IPS DF 6.9 (cell line): ENCODE data around the gene BCORL1.

ENCODE experiments used
- DNase-seq: peaks from one replicate; pipeline ENCODE4 v3.0.0-alpha.2; 2013; ENCODE audit warnings: low read depth, low spot score
- H3K27ac ChIP-seq: one replicate; pipeline ENCODE4 v1.5.1; 2013; ENCODE audit warnings: low read length, control low read depth
- H3K27me3 ChIP-seq: 2 replicates; pipeline ENCODE4 v1.6.1; 2013; ENCODE audit warnings: mild to moderate bottlenecking, low read length; ENCODE audit not compliant: control insufficient read depth, insufficient read depth
- H3K36me3 ChIP-seq: 2 replicates; pipeline ENCODE4 v1.6.1; 2013; ENCODE audit warnings: low read length; ENCODE audit not compliant: control insufficient read depth, insufficient read depth
- H3K4me1 ChIP-seq: 2 replicates; pipeline ENCODE4 v1.6.1; 2013; ENCODE audit warnings: low read length; ENCODE audit not compliant: control insufficient read depth, insufficient read depth
- H3K4me3 ChIP-seq: 2 replicates; pipeline ENCODE4 v1.5.1; 2013; ENCODE audit warnings: mild to moderate bottlenecking, low read length
- H3K9me3 ChIP-seq: 2 replicates; pipeline ENCODE4 v1.6.1; 2013; ENCODE audit warnings: low read length, inconsistent platforms; ENCODE audit not compliant: control insufficient read depth, insufficient read depth
- WGBS: extraction: QIAGEN DNeasy Blood & Tissue Kit; methylation state at CpG from one replicate; pipeline ENCODE4 v1.1.7; 2013; ENCODE audit warnings: mixed read lengths, missing lambda C conversion rate; ENCODE audit not compliant: insufficient read length, insufficient coverage; 5-methylcytosine and 5-hydroxymethylcytosine counted together

BCORL1 gene

DNA sequence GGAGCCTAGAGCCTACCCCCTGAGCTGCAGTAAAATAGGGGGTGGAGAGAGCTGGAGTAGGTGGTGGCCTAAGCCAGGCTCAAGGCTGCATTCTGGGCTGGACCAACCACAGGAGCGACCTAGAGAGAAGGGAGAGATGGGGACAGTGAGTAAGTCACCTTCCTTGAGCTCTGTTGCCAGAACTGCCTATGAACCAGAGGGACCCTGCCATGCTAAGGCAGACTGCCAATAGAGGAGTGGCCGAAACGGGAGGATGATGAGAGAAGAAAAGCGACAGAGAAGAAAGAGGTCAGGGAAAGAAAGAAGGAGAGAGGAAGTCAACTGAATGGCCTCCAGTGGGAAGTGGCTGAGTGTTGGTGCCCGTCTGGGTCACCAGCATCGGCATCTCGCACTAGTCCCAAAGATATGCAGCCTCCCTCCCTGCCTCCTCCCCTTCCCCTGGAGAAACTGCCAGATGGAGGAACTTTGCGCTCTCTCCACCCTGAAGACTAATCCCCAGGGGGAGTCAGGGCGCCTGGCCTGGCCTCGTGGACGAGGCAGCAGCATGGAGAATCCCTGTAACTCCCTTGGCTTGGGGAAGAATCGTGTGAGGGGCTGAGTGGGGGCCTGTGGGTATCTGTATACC lies 99.1 kb downstream of the BCORL1 start:
- no peak overlapping the region for H3K27ac ChIP-seq
- no peaks in the 10 kb centered on the region for H3K36me3 ChIP-seq
- no CpG with 5 or more reads among the region's 12 CpGs for WGBS
- H3K4me3 ChIP-seq, result no peak overlapping the region
- DNase-seq, result no peak
- H3K4me1 ChIP-seq, result peaks cover 9% of the 10 kb centered on the region
- no peaks in the 10 kb centered on the region for H3K27me3 ChIP-seq
- no peaks in the 10 kb centered on the region for H3K9me3 ChIP-seq

DNA sequence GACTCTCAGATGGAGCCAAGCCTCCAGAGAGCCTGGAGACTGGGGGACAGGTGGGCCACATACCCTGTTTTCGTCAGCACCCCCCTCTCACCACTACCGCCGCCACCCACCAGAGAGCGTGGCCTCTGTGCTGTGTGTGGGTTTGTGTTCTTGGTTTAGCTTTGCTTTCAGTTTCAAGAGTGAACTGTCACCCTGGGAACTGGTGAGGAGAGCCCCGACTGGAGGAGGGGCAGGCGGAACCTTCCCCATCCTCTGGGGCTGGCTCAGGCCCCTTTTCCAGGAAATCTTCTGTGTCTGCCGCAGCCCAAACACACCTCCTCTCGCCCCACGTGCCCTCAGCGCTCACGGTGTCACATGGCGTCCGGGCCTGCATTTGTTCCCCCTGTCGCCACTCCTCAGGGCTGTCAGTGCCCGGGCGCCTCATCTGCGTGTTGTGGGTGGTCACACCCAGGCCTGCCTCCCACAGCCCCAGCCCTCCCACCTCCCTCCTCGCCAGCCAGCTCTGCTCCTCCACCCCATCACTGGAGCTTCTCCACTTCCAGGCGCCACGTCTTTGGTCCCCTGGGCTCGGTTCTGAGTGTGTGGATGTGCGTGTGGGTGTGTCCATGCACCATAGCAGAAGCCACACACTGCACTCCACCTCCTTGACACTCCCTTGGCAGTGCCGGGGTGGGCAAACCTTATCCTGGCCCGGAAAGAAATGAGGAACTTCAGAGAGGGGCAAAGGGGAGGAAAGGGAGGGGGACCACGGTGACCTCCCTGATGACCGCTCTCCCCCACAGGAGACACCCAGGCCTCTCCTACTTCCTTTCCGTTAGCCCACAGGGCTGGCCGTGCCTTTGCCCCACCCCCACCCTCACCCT lies 100.0 kb downstream of the BCORL1 start:
- no peaks in the 10 kb centered on the region for H3K27me3 ChIP-seq
- no peak overlapping the region for H3K27ac ChIP-seq
- no CpG with 5 or more reads among the region's 28 CpGs for whole genome bisulfite sequencing
- no peaks in the 10 kb centered on the region for H3K9me3 ChIP-seq
- no peaks in the 10 kb centered on the region for H3K36me3 ChIP-seq
- peaks cover 9% of the 10 kb centered on the region for H3K4me1 ChIP-seq
- DNase-seq, result no peak
- H3K4me3 ChIP-seq, result no peak overlapping the region

DNA sequence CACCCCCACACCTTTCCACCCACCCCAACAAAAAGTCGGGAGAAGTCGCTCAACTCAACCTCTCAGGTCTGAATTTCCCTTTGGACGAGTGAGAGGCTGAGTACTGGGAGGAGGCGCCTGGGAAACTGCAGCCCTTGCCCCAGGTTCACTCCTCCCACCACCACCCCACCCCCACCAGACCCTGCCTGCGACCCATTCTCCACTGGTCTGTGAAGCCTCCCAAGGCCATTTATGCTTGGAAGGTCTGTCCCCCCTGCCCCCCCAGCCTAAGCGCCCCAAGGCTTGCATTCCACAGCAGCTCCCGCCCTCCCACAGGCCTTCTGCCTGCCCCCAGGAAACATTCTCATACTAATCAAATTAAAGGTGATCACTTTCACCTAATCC lies 100.7 kb downstream of the BCORL1 start:
- Histone ChIP-seq H3K4me3 (no peak overlapping the region), H3K36me3 (no peaks in the 10 kb centered on the region), H3K9me3 (no peaks in the 10 kb centered on the region), H3K4me1 (peaks cover 9% of the 10 kb centered on the region), H3K27me3 (no peaks in the 10 kb centered on the region), H3K27ac (no peak overlapping the region)
- DNase-seq, result no peak
- WGBS, result no CpG with 5 or more reads among the region's 7 CpGs

DNA sequence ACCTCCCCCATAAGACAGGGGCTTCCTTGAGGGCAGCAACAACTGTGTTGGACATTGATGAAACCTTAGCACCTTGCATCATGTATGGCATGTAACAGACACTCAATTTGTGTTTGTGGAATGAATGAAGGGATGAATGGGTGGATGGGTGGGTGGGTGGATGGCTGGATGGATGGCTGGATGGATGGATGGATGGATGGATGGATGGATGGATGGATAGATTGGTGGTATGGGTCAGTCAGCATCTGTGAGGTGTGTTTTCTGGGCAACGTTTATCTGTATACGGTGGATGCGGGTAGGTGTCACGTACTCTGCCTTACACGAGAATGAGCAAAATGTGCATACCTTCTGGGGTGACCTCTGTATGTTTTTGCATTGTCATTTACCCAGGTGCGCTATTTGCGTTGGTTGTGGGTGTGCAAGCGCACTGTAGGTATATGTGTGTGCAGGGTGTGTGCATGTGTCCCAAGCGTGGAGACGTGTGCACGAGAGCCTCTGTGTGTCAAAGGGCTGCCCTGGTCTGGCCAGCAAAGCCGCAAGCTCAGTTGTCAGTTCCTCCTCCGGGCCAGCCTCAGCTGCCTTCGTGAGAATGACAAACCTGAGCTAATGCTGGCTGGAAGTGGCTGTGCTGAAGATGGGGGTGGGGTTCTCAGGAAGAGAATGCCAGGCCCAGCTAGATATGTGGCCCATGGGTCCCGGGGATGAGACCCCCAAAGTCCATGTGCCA lies 101.4 kb downstream of the BCORL1 start:
- H3K36me3 ChIP-seq, result no peaks in the 10 kb centered on the region
- no peaks in the 10 kb centered on the region for H3K9me3 ChIP-seq
- H3K27ac ChIP-seq, result no peak overlapping the region
- H3K4me1 ChIP-seq, result peaks cover 9% of the 10 kb centered on the region
- whole genome bisulfite sequencing, result no CpG with 5 or more reads among the region's 15 CpGs
- no peaks in the 10 kb centered on the region for H3K27me3 ChIP-seq
- DNase-seq, result no peak
- H3K4me3 ChIP-seq, result no peak overlapping the region

DNA sequence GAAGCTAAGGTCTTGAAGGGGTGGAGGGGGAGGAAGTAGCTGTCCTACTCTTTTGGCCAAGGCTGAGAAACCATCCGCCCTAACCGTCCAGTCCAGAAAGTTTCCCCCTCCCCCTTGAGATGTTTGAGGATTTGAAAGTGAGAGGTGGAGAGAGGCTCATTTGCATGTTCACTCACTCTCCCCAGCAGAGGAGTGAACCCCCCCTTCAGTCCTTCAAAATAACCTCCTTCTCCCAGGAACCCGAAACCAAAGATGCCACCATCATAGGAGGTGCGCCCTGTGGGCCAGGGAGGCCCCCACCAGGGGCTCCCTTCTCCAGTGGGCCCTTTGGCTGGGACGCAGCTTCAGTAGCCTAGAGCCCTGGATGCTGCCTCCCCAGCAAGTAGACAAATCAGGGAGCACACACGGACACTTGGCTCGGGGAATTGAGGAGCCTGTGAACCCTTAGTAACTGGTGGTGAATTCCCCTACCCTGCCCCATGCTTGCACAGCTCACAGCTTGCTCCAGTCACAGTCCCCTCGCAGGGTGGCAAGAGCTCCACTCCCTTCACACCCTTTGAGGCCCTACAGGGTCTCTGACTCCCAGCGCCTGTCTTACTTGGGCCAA lies 102.3 kb downstream of the BCORL1 start:
- H3K36me3 ChIP-seq, result no peaks in the 10 kb centered on the region
- H3K4me1 ChIP-seq, result peaks cover 9% of the 10 kb centered on the region
- DNase-seq, result no peak
- WGBS, result no CpG with 5 or more reads among the region's 9 CpGs
- H3K9me3 ChIP-seq, result no peaks in the 10 kb centered on the region
- no peak overlapping the region for H3K4me3 ChIP-seq
- no peaks in the 10 kb centered on the region for H3K27me3 ChIP-seq
- H3K27ac ChIP-seq, result no peak overlapping the region

DNA sequence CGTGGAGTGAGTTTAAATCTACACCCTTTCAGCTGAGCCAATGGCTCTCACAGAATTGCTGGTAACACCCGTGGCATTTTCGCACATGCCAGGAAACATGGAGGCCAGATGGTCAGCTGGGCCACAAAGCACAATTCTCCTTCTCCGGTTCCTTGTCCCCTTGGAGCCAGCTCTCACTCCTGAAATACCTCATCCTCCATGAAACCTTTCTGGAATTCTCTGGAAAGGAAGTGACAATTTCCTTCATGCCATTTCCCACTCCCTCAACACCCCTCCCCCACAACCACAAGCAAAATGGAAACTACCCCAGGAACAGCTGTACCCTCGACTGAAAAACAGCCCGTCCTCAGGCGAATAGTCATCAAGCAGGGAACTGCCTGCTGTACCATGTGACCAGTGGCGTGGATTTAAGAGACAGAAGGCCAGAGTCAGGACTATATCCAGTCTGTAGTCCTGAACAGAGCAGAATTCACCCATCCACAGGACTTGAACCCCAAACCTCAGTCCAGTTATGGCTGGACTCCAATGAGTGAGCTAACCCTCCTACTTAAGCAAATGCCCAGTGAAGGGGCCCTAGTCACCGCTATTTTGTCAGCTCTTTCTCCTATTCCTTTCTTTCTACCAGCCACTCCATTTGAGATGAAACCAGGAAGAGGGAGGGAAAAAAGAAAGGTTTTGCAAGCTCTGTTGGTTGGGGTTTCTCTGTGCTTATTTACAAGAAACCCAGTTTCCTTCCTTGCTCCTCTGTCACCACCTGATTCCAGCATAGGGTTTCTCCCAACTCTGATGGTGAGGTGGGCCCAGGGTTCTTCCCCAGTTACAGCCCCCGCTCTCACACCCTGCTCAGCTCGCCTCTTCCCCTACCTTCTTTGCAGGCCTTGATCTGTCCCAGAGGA lies 103.4 kb downstream of the BCORL1 start:
- Histone ChIP-seq H3K9me3 (no peaks in the 10 kb centered on the region), H3K36me3 (no peaks in the 10 kb centered on the region), H3K27me3 (no peaks in the 10 kb centered on the region), H3K27ac (no peak overlapping the region), H3K4me3 (no peak overlapping the region), H3K4me1 (peaks cover 9% of the 10 kb centered on the region)
- no CpG with 5 or more reads among the region's 11 CpGs for WGBS
- DNase-seq, result no peak

DNA sequence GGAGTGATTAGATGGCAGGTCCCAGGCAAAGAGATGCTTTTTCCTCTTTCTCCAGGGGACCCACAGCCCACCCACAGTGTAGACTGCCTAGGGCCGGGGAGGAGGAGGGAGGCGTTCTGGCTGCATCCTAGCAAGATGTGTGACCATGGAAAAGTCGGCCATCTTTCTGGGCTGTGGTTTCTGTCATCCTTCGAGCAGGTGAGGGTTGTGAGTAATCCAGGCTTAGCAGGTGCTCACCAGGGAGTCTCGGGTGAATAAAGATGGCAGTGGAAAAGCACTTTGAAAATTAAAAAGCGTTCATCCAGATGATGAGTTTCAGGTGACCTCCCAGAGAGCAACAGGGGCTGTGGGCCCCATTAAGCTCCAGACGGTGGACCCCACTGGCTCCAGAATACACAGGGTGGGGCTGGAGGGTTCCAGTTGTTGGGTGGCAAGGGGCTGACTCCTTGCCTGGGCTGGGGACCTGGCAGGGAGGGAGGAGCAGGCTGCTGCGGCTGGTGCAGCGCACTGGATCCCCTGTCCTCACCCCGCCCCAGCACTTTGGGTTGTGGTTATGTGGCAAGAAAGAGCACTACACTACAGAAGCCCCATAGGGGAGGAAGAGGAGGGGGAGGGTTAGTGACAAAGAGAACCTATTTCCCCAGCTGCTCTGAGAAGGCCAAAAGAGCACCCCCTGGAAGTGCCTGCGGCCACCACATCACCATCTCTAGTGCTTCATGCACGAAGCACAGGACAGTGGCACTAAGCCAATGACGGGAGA lies 104.2 kb downstream of the BCORL1 start:
- Histone ChIP-seq H3K4me3 (no peak overlapping the region), H3K36me3 (no peaks in the 10 kb centered on the region), H3K4me1 (peaks cover 9% of the 10 kb centered on the region), H3K27ac (no peak overlapping the region), H3K9me3 (no peaks in the 10 kb centered on the region), H3K27me3 (no peaks in the 10 kb centered on the region)
- no CpG with 5 or more reads among the region's 13 CpGs for WGBS
- no peak for DNase-seq

DNA sequence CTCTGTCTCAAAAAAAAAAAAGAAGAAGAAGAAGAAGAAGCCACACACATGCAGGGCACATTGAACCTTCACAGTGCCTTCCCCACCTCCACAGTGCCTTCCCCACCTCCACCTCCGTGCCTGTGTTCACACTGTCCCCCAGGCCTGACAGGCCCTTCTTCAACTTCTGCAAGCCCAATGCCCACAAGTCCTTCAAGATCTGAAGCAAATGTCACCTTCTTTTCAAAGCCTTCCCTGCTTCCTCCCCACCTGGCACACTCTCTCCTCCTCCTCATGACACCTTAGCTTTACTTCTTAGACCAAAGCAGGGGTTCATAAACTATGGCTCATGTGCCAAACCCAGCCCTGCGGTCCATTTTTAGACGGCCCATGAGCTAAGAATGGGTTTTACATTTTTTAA lies 107.9 kb downstream of the BCORL1 start:
- Histone ChIP-seq H3K27me3 (no peaks in the 10 kb centered on the region), H3K4me3 (no peak overlapping the region), H3K27ac (no peak overlapping the region), H3K36me3 (no peaks in the 10 kb centered on the region), H3K4me1 (peaks cover 2% of the 10 kb centered on the region; the same call in 1 of the 2 replicates), H3K9me3 (no peaks in the 10 kb centered on the region)
- DNase-seq, result no peak
- no CpG with 5 or more reads among the region's 3 CpGs for WGBS

DNA sequence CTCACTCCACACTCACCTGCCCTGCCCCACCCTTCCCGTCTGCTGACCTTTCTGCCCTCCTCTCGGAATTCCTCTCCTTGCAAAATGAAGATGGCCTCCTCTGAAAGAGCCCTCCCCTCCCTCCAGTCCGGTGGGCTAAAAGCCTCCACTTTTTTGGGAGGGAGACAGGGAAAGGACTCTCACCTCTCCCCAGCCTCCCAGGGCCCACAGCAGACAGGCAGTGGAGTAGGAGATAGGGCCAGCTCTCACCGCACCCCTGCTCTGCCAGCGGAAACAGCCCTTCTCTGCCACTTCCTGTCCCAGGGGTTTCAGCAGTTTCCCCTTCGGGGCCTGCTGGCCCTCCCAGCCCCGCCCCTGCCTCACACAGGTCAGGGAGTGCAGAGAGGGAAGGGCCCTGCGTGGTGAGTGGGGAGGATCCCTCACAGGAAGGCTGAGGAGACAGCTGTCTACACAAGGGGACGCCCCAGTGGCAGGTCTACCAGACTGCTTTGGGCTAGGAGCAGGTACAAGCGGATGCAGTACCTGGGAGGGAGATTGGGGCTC lies 109.6 kb downstream of the BCORL1 start:
- Histone ChIP-seq H3K4me1 (no peaks in the 10 kb centered on the region), H3K27ac (no peak overlapping the region), H3K27me3 (no peaks in the 10 kb centered on the region), H3K4me3 (no peak overlapping the region), H3K36me3 (no peaks in the 10 kb centered on the region), H3K9me3 (no peaks in the 10 kb centered on the region)
- DNase-seq, result no peak
- WGBS, result no CpG with 5 or more reads among the region's 10 CpGs
